K562 (cell line): ENCODE measurements around the gene EMX1. TPM values are rescaled to one million over a fixed set of nuclear protein-coding genes. Genes with fewer than 3 reads are reported as not detected.

ENCODE experiments used
- ATAC-seq: fragments of 200-7000 bp; cut with Tn5 transposase; 3 replicates; pipeline ENCODE4 v1.9.1; 2020; ENCODE audit warnings: moderate library complexity
- BruUV-seq: library from RNA; stranded (reverse); fragments of 400-500 nt; replicated peaks from 2 replicates; lab custom pipeline; 2021; lab: Mats Ljungman, UMichigan
- CTCF ChIA-PET: fragments of 300-600 bp; formaldehyde crosslinking; extraction: SDS; loops from one replicate; lab custom pipeline; 2021; ENCODE audit warnings: low intra/inter-chr PET ratio; lab: Yijun Ruan, JAX
- POLR2A ChIA-PET: fragments of 300-600, 350-650 bp; sonication (Branson Sonifier 250); formaldehyde crosslinking; extraction: SDS; loops from one replicate; lab custom pipeline; 2021; ENCODE audit warnings: antibody characterized with exemption, inconsistent platforms; lab: Yijun Ruan, JAX
- DNase-seq, 4 experiments: peaks; one replicate each; pipeline versions ENCODE4 v3.0.0 to v3.0.0-alpha.2; 2011 to 2018; ENCODE audit warnings: low spot score in 3 of 4, mixed read lengths in 3 of 4; ENCODE audit errors: extremely low read depth in 1 of 4
- FAIRE-seq: peaks from 2 replicates; lab custom pipeline; 2011; peaks lifted over from hg19 to GRCh38; lab: Jason Lieb, UNC
- H2AFZ ChIP-seq: 2 replicates; pipeline ENCODE4 v1.6.0; 2011; ENCODE audit warnings: low read depth, low read length, control low read depth, inconsistent platforms
- H3K27ac ChIP-seq: fragments of 200-600 bp; 3 replicates; pipeline ENCODE4 v1.8.0; 2011; ENCODE audit warnings: low read depth, mild to moderate bottlenecking, control low read depth, inconsistent platforms, low read length, moderate library complexity, mixed read lengths; ENCODE audit errors: extremely low read depth
- H3K27me3 ChIP-seq, 2 experiments: fragments of 300-600 bp in 1 of 2; 2 replicates in 1 of 2; 3 replicates in 1 of 2; pipeline versions ENCODE4 v1.6.0 to v1.8.0; 2011; ENCODE audit warnings: inconsistent platforms in 2 of 2, low read length in 2 of 2, mild to moderate bottlenecking in 1 of 2, mixed read lengths in 1 of 2, moderate library complexity in 1 of 2; ENCODE audit not compliant: control insufficient read depth in 2 of 2, insufficient read depth in 2 of 2
- H3K36me3 ChIP-seq: fragments of 300-600 bp; 3 replicates; pipeline ENCODE4 v1.8.0; 2011; ENCODE audit warnings: mild to moderate bottlenecking, low read length, inconsistent platforms; ENCODE audit not compliant: control insufficient read depth, insufficient read depth
- H3K4me1 ChIP-seq, 2 experiments: fragments of 200-600 bp in 1 of 2; replicated peaks in 1 of 2; 2 replicates in 1 of 2; 3 replicates in 1 of 2; pipeline versions ENCODE4 v1.5.1 to v1.8.0; 2011; ENCODE audit warnings: inconsistent platforms in 2 of 2, low read length in 2 of 2, mild to moderate bottlenecking in 1 of 2, mixed read lengths in 1 of 2, moderate library complexity in 1 of 2; ENCODE audit not compliant: control insufficient read depth in 2 of 2, insufficient read depth in 2 of 2
- H3K4me2 ChIP-seq: 2 replicates; pipeline ENCODE4 v1.6.1; 2011; ENCODE audit warnings: low read length, control low read depth, inconsistent platforms, mixed read lengths; ENCODE audit not compliant: insufficient read depth
- H3K4me3 ChIP-seq: fragments of 200-600 bp; sonication (generic), shearing (Covaris generic); 2 replicates; pipeline ENCODE4 v1.5.1; 2016; ENCODE audit warnings: control low read depth, inconsistent platforms
- H3K79me2 ChIP-seq: fragments of 200-600 bp; 3 replicates; pipeline ENCODE4 v1.8.0; 2011; ENCODE audit warnings: low read length, inconsistent platforms; ENCODE audit not compliant: control insufficient read depth, insufficient read depth
- H3K9ac ChIP-seq, 2 experiments: 2 replicates each; pipeline versions ENCODE4 v1.6.0 to v1.6.1; 2011; ENCODE audit warnings: low read depth in 2 of 2, low read length in 2 of 2, control low read depth in 1 of 2, inconsistent platforms in 1 of 2, mild to moderate bottlenecking in 1 of 2, mixed read lengths in 1 of 2; ENCODE audit not compliant: insufficient read depth in 1 of 2
- H3K9me1 ChIP-seq: one replicate; pipeline ENCODE4 v1.6.0; 2011; ENCODE audit warnings: inconsistent platforms, mild to moderate bottlenecking, low read length, moderate library complexity; ENCODE audit not compliant: control insufficient read depth, insufficient read depth
- H3K9me3 ChIP-seq: replicated peaks from 2 replicates; pipeline ENCODE4 v1.5.1; 2011; ENCODE audit warnings: low read depth, low read length, inconsistent platforms; ENCODE audit not compliant: control insufficient read depth, insufficient read depth
- H4K20me1 ChIP-seq: replicated peaks from 2 replicates; pipeline ENCODE4 v1.6.1; 2011; ENCODE audit warnings: low read length, inconsistent platforms, mixed read lengths; ENCODE audit not compliant: control insufficient read depth, insufficient read depth
- CHD1 ChIP-seq: fragments of 200-600 bp; sonication (generic); IDR thresholded peaks from one replicate; pipeline ENCODE4 v1.6.1; 2012; ENCODE audit warnings: mild to moderate bottlenecking, moderate library complexity, low read length, inconsistent platforms
- DDX20 ChIP-seq: fragments of 450-650 bp; IDR thresholded peaks from 2 replicates; pipeline ENCODE4 v1.6.1; 2016; ENCODE audit warnings: missing genetic modification characterization, low read depth, mild to moderate bottlenecking, missing compliant biosample characterization, moderate library complexity
- ELF1 ChIP-seq: fragments of 200-800 bp; sonication (Bioruptor generic); IDR thresholded peaks from 2 replicates; pipeline ENCODE4 v1.6.1; 2016; ENCODE audit warnings: missing genetic modification characterization, missing compliant biosample characterization
- ELF4 ChIP-seq: fragments of 450-650 bp; formaldehyde crosslinking; IDR thresholded peaks from 2 replicates; pipeline ENCODE4 v1.4.0; 2022; ENCODE audit warnings: missing genetic modification characterization
- EP400 ChIP-seq: fragments of 450-650 bp; IDR thresholded peaks from 2 replicates; pipeline ENCODE4 v1.6.1; 2017; ENCODE audit warnings: antibody characterized with exemption, mild to moderate bottlenecking, moderate library complexity
- MED1 ChIP-seq: sonication (generic); formaldehyde crosslinking; IDR thresholded peaks from 2 replicates; pipeline ENCODE4 v1.8.1; 2023; ENCODE audit warnings: missing genetic modification reagents, borderline replicate concordance
- PTTG1 ChIP-seq: fragments of 450-650 bp; IDR thresholded peaks from 2 replicates; pipeline ENCODE4 v1.6.1; 2016; ENCODE audit warnings: low read depth, mild to moderate bottlenecking, missing genetic modification characterization, missing compliant biosample characterization
- RB1 ChIP-seq: fragments of 450-650 bp; IDR thresholded peaks from 2 replicates; pipeline ENCODE4 v1.6.1; 2017; ENCODE audit warnings: low read depth, mild to moderate bottlenecking
- SP2 ChIP-seq: IDR thresholded peaks from 2 replicates; pipeline ENCODE4 v1.6.1; 2011; ENCODE audit warnings: mild to moderate bottlenecking, low read depth, low read length, moderate library complexity; ENCODE audit not compliant: poor library complexity, severe bottlenecking; ENCODE audit errors: extremely low read depth
- THRAP3 ChIP-seq: fragments of 450-650 bp; IDR thresholded peaks from 2 replicates; pipeline ENCODE4 v1.6.1; 2016; ENCODE audit warnings: mild to moderate bottlenecking, inconsistent platforms, borderline replicate concordance
- ZFP36 ChIP-seq: fragments of 150-350 bp; IDR thresholded peaks from 2 replicates; pipeline ENCODE4 v1.6.1; 2018; ENCODE audit warnings: low read length, low read depth; ENCODE audit not compliant: partially characterized antibody
- ZFX ChIP-seq: sonication (generic); formaldehyde crosslinking; IDR thresholded peaks from 2 replicates; pipeline ENCODE4 v1.8.0; 2022; ENCODE audit warnings: mild to moderate bottlenecking, missing genetic modification reagents, moderate library complexity
- ZKSCAN1 ChIP-seq: fragments of 150-350 bp; IDR thresholded peaks from 2 replicates; pipeline ENCODE4 v1.6.1; 2016; ENCODE audit warnings: low read depth, low read length
- ZNF282 ChIP-seq: sonication (generic); formaldehyde crosslinking; IDR thresholded peaks from 2 replicates; pipeline ENCODE4 v1.8.1; 2023; ENCODE audit warnings: missing genetic modification reagents
- WGBS: fragments of 100-300 bp; shearing (Covaris generic); methylation state at CpG from one replicate; pipeline ENCODE4 v1.1.6; 2016; ENCODE audit warnings: low coverage, mixed read lengths; ENCODE audit not compliant: insufficient coverage; ENCODE audit errors: missing lambda C conversion rate; 5-methylcytosine and 5-hydroxymethylcytosine counted together
- in situ Hi-C: fragments of 300-500 bp; cut with MboI; formaldehyde crosslinking; loops from 4 replicates; pipeline ENCODE4 v1.15.0; 2018; ENCODE audit warnings: inconsistent platforms, mixed read lengths
- intact Hi-C: fragments of 100-400 bp; cut with micrococcal nuclease; formaldehyde crosslinking; loops from 2 replicates; pipeline ENCODE4 v1.14.2; 2022
- polyA plus RNA-seq, 8 experiments: library from polyadenylated mRNA; depleted of rRNA in 4 of 8; stranded (reverse) in 5 of 8; unstranded in 3 of 8; fragments of >200 nt; fragmentation: Nextera tagmentation in 2 of 8; fragmentation: Illumina TruSeq in 1 of 8; extraction: Ambion mirVana in 2 of 8; extraction: Trizol in 1 of 8; gene quantifications; 2 replicates each; pipeline versions ENCODE4 v1.2.1 to v1.2.3, GENCODE V29; 2011 to 2014; ENCODE audit warnings: inconsistent platforms in 1 of 8, missing spikeins in 1 of 8
- total RNA-seq, 7 experiments: library from RNA; depleted of rRNA in 6 of 7; stranded (reverse); fragments of >200 nt in 6 of 7; fragmentation: Illumina TruSeq in 2 of 7; extraction: Trizol in 2 of 7; gene quantifications; 2 replicates each; pipeline versions ENCODE4 v1.2.1 to v1.2.3, GENCODE V29; 2011 to 2021; ENCODE audit warnings: low replicate concordance in 1 of 7
- TF ChIP-seq, protein P1 (sequence below): sonication (generic); formaldehyde crosslinking; IDR thresholded peaks from 2 replicates; pipeline ENCODE4 v1.8.1; 2023; ENCODE audit warnings: mild to moderate bottlenecking, missing genetic modification reagents
- TF ChIP-seq, protein P2 (sequence below): fragments of 450-650 bp; IDR thresholded peaks from 2 replicates; pipeline ENCODE4 v1.6.1; 2018; ENCODE audit warnings: mild to moderate bottlenecking, low read depth; ENCODE audit not compliant: partially characterized antibody

Gene EMX1
- total and polyA plus RNA-seq, 9 of the 15 experiments (the other 6 are each of a cell fraction or from before 2014, with no cell fraction given) = 0.10 to 0.32 (median 0.21) TPM; not detected in 6

DNA sequence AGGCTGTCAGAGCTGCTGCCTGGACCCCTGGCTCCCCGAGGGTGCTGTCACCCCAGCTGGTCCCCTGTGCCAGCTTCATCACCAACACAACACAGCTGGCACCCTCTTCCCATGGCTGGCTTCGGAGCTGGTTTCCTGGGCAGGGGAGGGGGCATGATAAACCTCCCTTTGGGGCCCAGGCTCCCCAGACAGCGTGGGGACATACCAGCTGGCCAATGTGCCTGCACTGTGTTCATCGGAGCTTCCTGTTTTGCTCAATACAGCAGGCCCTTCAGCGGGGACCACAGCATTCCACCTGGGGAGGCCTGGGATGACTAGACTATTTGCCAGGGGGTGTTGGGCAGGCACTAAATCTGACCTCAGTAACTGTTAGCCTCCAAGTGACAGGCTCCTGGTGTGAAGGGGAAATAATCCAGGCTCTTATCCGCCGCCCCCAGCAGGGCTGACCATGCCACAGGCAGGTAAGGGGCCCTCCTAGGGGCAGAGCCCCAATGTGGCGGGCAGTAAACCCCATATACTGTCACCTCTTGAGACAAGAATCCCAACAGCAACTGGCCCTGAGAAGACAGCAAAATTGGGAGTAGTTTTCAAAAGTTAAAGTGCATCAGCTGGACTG, 44.6 kb downstream of the EMX1 start (continued):
- TF ChIP-seq, protein P1, sequence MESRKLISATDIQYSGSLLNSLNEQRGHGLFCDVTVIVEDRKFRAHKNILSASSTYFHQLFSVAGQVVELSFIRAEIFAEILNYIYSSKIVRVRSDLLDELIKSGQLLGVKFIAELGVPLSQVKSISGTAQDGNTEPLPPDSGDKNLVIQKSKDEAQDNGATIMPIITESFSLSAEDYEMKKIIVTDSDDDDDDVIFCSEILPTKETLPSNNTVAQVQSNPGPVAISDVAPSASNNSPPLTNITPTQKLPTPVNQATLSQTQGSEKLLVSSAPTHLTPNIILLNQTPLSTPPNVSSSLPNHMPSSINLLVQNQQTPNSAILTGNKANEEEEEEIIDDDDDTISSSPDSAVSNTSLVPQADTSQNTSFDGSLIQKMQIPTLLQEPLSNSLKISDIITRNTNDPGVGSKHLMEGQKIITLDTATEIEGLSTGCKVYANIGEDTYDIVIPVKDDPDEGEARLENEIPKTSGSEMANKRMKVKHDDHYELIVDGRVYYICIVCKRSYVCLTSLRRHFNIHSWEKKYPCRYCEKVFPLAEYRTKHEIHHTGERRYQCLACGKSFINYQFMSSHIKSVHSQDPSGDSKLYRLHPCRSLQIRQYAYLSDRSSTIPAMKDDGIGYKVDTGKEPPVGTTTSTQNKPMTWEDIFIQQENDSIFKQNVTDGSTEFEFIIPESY (CRISPR knock-in tag) = no peak
- TF ChIP-seq ELF4 (CRISPR knock-in tag) (no peak), ZFX (CRISPR knock-in tag) (no peak), MED1 (no peak), PTTG1 (tag) (no peak)

DNA sequence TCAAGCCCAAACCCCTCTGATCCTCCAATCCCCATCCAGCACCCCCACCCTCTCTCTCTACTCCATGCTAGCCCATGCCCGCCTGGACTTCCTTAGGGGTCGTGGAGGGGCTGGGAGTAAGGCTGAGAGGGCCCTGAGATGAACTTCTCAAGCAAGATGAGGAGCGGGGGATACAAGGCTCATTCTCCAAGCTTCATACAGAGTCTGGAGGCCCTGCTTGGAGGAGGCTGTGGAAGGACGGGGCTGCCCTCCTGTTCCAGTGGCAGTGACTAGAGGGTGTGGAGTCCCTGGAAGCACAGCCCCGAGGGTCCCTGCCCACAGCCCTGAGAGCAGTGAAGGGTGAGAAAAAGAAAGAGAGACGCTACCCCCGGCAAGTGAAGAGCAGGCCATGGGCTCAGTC, 45.6 kb downstream of the EMX1 start:
- no peaks in the 10 kb centered on the region for H4K20me1 ChIP-seq
- no peaks in the 10 kb centered on the region for H3K9me1 ChIP-seq
- H3K79me2 ChIP-seq = no peaks in the 10 kb centered on the region
- no peak for ATAC-seq
- H3K4me1 ChIP-seq = peaks cover 0 to 10% of the 10 kb centered on the region in 2 experiments; a peak in 1 of 5 replicates
- no peak for DNase-seq
- H3K9me3 ChIP-seq = no peaks in the 10 kb centered on the region
- intact Hi-C loops (no loop called here), in situ Hi-C loops (no loop called here)
- WGBS = 66% methylated on average over 5 of the region's 7 CpGs
- ChIA-PET POLR2A (interaction anchor here (0.6 kb wide), 1 partner anchor 31 kb away, joined by 3 read pairs; no protein-coding TSS in a partner anchor), CTCF (no interaction called here)
- no peak overlapping the region; a peak in 2 of 4 replicates for H3K9ac ChIP-seq
- H3K27ac ChIP-seq = no peak overlapping the region
- no peak overlapping the region for H2AFZ ChIP-seq
- BruUV-seq = no TSS peak
- H3K4me2 ChIP-seq = no peak overlapping the region
- no peak for FAIRE-seq
- H3K27me3 ChIP-seq = no peaks in the 10 kb centered on the region
- H3K4me3 ChIP-seq = no peak overlapping the region
- no peaks in the 10 kb centered on the region for H3K36me3 ChIP-seq
- TF ChIP-seq RB1 (no peak), SP2 (no peak), DDX20 (tag) (no peak), ZNF282 (CRISPR knock-in tag) (no peak), EP400 (no peak), ZFP36 (no peak), CHD1 (no peak), ELF1 (no peak), ZKSCAN1 (no peak), THRAP3 (no peak)
- TF ChIP-seq, protein P2, sequence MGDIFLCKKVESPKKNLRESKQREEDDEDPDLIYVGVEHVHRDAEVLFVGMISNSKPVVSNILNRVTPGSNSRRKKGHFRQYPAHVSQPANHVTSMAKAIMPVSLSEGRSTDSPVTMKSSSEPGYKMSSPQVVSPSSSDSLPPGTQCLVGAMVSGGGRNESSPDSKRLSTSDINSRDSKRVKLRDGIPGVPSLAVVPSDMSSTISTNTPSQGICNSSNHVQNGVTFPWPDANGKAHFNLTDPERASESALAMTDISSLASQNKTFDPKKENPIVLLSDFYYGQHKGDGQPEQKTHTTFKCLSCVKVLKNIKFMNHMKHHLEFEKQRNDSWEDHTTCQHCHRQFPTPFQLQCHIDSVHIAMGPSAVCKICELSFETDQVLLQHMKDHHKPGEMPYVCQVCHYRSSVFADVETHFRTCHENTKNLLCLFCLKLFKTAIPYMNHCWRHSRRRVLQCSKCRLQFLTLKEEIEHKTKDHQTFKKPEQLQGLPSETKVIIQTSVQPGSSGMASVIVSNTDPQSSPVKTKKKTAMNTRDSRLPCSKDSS = no peak
